Measurements from ENCODE around the gene RNLS.

The RNLS gene

GRCh38 chr10:88431103-88431502, 152.0 kb downstream of the RNLS start:
- DNase-seq (ENCODE audit: low read depth in 2 of 2) = no peak

DNA sequence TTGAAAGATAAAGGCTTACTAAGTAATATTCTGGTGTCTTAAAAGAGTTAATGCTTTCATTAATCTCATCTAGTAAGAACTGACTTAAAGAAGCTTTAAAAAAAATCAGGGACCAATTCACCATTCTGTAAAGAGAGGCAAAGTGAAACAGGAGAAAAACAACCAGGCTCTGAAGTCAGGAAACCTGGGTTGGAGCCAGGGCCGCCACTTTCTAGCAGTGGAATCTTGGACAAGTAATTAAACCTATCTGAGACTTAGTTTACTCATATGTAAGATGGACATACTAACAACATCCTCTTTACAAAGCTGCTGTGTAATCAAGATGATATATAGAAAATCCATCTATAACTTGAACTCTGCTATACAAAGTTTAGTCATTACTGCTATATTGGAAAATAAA, 154.1 kb downstream of the RNLS start:
- no peak for DNase-seq (ENCODE audit: low read depth in 2 of 2)

- DNase-seq (ENCODE audit: low read depth in 2 of 2) = no peak
These were observed 154.7 kb downstream of the RNLS start for GRCh38 chr10:88428442-88428841.

DNA sequence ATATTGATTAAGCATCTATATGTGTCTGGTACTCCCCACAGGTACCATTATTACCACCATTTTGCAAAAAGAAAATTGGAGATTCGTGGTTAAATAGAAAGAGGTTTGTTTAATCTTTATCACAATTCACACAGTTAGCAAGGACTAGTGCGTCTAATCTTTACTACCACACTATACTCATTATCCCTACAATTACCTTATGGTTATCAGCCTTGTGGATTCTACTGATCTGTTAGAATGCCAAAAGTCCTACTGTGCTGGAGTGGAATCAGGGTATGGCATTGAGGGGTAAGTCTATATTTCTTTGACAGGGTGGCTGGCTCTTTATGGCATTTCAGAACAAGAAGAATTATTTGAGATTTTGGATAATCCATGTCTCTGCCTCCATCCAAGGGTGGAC, 156.1 kb downstream of the RNLS start:
- DNase-seq (ENCODE audit: low read depth in 2 of 2) = no peak

GRCh38 chr10:88424881-88425280, 158.2 kb downstream of the RNLS start:
- DNase-seq (ENCODE audit: low read depth in 2 of 2) = no peak

DNA sequence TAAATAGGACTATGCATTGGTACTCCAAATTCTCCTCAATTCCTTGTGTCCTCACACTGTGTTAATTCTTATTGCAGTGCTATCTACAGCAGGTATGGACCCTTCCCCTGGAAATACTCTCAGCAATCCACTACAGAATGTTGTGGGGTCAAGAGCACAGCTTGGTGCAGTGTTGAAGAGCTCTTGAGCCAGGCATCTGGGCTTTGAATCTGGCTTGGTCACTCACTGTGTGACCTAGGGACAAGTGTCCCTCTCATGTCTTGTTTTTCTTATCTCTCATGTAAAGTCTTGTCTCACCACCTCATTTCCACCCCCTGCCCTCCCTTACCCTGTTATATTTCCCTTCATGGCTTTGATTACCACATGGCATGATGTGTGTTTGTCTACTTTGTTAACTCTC, 159.4 kb downstream of the RNLS start:
- DNase-seq (ENCODE audit: low read depth in 2 of 2) = no peak

- no peak for DNase-seq (ENCODE audit: low read depth in 2 of 2)
These were observed 161.5 kb downstream of the RNLS start for GRCh38 chr10:88421590-88421989.

- no peak for DNase-seq (ENCODE audit: low read depth in 2 of 2)
These were observed 164.2 kb downstream of the RNLS start for GRCh38 chr10:88418871-88419270.

- no peak for DNase-seq (ENCODE audit: low read depth in 2 of 2)
These were observed 165.6 kb downstream of the RNLS start for GRCh38 chr10:88417387-88418030.

DNA sequence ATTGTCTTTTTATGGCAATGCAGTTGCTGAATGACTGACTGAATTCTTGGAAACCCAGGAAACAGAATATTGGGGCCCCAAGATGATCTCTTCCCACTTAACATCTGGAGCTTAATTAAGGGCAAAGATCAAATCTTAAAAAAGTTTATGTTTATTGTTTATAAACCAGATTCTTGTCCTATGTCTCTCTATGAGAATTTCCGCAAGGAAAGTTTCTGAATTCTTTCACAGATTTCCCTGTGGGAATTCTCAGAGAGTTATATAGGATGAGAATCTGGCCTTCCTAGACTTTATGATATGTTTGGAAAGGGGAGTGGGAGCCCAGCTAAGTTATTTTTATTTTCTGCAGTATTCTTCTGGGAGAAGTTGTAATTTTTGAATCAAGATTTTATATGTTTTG, 166.3 kb downstream of the RNLS start:
- DNase-seq (ENCODE audit: low read depth in 2 of 2) = no peak

GRCh38 chr10:88415533-88416130, 167.5 kb downstream of the RNLS start:
- DNase-seq (ENCODE audit: low read depth in 2 of 2) = no peak

DNA sequence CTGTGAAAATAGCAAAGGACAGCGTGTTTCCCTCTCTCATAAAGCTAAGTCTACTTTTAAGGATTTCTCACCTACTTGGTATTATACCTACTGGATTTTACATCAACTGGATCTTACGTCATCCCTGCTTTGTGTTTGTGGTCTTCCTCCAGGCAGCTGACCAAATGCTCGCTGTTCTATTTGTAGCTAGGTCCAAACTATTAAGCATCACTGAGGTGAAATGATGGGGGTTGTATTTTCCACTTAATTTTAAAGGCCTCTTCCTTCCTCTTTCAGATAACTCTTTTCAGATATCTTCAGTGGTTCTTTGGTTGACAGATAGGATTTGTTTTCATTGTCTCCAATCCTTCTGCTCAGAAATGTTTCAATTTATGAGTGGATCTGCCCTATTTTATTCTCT, 169.7 kb downstream of the RNLS start:
- DNase-seq (ENCODE audit: low read depth in 2 of 2) = no peak

DNA sequence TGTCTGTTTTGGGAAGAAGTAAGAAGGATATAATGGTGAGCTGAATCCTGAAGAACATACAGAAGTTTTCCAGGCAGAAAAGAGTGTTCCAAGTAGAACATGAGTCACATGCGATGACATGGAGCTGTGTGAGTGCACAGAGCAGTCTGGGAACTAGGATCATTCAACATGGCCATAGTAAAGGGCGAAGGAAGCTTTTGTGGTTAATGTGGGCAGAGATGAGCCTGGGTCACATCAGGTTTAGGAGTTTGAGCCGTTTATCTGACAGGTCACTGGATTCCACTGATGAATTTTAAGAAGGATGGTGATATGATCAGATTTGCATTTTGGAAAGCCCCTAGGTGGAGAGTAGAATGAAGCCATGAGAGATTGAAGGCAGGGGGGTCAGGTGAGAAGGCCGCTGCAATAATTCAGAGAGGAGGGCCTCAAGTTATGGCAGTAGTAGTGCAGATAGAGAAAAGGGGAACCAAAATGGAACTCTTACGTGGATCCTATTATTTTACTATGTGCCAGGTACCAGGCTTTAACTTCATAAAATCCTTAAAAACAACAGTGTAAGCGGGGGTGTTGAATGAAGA, 171.3 kb downstream of the RNLS start:
- DNase-seq (ENCODE audit: low read depth in 2 of 2) = no peak

- DNase-seq (ENCODE audit: low read depth in 2 of 2) = no peak
These were observed 173.3 kb downstream of the RNLS start for GRCh38 chr10:88409824-88410223.

DNA sequence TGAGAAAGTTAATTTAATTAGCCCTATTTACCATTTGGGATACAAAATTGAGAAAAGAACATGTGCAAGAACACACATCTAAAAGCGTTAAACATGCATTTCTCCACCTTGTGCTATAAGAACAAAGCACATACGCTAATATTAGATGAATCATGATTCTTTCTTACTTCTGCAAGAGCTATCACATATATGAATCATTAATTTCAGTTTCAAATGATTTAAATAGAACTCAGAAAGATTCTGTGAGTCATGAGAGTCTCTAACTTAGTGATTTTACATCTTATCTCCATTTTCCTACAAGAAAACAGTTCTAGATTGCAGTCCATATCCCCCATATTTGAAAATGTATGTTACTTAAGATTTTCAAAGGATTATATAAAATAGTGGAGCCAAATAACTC, 173.9 kb downstream of the RNLS start:
- DNase-seq (ENCODE audit: low read depth in 2 of 2) = no peak

DNA sequence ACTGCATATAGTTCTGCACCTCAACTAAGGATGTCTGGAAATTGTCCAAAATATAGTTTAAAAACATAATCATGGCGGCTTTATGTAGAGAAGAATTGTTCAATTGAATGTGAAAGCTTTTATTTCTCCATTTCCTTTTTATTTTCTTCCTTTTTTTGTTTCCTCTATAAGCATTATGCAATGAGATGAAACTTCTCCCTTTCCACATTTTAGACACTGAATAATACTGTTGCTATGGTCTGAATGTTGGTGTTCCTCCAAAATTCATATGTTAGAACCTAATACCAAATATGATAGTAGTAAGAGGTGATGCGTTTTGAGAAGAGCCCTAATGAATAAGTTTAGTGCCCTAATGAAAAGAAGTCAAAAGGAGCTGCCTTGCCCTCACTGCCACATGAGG, 175.0 kb downstream of the RNLS start:
- no peak for DNase-seq (ENCODE audit: low read depth in 2 of 2)

DNA sequence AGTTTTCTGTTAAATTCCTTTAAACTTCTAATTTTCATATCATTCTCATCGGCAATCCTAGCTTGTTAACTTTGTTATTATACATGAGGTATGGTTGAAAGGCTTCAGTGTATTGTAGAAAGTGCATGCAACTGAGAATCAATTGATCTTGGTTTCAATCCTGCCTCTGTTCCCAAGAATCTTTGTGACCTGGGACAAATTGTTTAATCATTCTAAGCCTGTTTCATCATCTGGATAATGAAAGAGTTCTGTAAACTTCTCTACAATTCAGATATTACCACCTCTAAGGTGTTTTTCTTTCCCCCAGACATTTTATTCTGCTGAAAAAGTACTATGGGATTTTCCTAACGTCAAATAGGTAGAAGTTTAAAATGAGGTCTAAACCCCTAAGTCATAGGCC, 179.0 kb downstream of the RNLS start:
- DNase-seq (ENCODE audit: low read depth in 2 of 2) = no peak

DNA sequence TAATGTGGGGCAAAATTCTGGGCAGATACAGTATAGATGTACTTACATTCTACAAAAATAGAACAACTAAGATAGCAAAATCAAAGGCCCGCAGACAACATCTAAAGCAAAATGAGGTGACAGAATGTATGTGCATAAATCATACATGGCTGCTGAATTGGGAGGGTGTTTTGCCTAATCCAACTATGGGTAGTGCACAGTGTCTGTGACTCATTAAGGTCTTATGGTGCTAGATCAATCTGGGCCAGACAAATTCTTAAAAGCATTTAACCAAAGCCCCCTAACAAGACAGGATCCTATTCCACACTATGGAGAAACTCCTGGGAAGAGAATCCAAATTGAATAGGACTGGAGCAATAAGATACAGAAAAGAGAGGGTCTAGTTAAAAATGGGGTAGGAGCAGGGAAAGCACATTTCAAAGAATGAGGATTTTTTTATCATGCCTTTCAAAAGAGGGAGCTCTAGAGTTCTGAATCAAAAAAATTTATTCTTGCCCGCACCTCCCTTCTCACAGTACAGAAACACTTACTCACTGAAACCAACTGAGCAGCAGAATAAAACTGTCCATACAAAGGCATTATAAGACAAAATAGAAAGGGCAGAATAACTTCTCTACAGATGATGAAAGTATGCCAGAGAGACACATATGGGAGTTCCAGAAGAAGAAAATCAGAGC, 181.3 kb downstream of the RNLS start:
- no peak for DNase-seq (ENCODE audit: low read depth in 2 of 2)

DNA sequence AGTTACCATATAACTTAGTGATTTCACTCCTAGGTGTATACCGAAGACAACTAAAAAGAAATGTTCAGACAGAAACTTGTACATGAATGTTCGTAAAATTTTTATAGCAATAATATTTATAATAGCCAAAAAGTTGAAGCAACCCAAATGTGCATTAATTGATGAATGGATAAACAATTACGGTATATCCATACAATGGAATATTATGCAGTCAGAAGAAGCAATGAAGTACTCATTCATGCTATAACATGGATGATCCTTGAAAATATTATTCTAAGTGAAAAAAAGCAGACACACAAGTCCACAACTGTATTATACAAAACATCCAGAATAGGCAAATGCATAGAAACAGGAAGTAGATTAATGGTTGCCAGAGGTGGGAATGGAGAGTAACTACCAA, 183.9 kb downstream of the RNLS start:
- no peak for DNase-seq (ENCODE audit: low read depth in 2 of 2)

DNA sequence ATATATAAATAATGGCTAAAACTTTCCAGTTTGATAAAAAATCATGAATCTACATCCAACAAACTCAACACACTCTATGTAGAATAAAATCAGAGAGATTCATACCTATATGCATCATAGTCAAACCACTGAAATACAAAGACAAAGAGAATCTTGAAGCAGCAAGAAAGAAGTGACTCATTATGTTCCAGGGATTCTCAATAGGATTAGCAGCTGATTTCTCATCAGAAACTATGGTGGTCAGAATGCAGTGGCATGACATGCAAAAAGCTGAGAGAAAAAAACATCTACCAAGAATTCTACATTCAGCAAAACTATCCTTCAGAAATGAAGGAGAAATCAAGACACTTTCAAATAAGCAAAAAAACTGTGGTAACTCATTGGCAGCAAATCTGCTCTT, 187.4 kb downstream of the RNLS start:
- no peak for DNase-seq (ENCODE audit: low read depth in 2 of 2)

- DNase-seq (ENCODE audit: low read depth in 2 of 2) = no peak
These were observed 190.9 kb downstream of the RNLS start for GRCh38 chr10:88392222-88392621.

DNA sequence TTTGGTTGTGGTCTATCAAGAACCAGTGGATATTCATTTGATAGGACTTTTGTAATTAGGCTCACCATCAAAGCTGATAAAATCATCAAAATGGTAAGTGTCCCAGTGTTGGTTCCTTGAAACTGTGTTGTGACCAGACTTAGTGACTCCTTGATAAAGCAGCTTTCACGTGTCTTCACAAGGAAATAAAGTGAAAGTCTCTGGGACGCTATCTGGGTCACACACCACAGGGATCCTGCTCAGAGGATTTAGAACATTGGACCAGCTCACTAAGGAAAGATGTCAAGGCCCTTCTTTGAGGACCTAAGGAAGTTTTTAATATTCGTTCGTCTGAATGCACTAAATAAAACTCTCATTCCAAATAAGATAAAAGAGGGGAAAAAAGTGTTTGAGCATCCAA, 193.1 kb downstream of the RNLS start:
- no peak for DNase-seq (ENCODE audit: low read depth in 2 of 2)

DNA sequence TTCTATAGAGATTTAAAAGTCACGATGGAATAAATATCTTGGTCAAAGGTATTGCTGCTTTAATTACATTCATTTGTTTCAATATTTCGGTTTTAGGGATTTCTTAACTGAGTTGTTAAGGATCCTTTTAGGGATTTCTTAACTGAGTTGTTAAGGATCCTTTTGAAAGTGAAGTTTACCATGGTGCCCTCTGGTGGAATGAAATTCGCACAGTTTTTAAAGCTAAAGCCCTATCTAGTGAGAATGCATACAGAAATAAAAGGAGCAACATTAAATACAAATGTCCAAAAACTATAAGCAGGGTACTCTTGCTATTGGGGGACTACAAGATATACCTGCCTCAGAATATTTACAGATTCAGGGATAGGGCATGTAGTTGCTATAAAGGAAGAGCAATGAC, 193.7 kb downstream of the RNLS start:
- DNase-seq (ENCODE audit: low read depth in 2 of 2) = no peak

Data from stimulated activated CD4-positive, alpha-beta T cell treated with anti-CD3 and anti-CD28 coated beads, Interleukin-12 subunit alpha, Interleukin-12 subunit beta, amount 100 ng/mL, for 24 hours (primary cell).